COR-L47 (cell line): ENCODE results near the gene SFTPA2.
"Not testable (repeated sequence)": the region's sequence is repeated elsewhere in the genome, so short reads cannot be mapped to it uniquely, and the experiment has no call there.

Experiments
- DNase-seq: peaks from one replicate; lab custom pipeline; 2025; lab: John Stamatoyannopoulos, UW

SFTPA2 gene

DNA sequence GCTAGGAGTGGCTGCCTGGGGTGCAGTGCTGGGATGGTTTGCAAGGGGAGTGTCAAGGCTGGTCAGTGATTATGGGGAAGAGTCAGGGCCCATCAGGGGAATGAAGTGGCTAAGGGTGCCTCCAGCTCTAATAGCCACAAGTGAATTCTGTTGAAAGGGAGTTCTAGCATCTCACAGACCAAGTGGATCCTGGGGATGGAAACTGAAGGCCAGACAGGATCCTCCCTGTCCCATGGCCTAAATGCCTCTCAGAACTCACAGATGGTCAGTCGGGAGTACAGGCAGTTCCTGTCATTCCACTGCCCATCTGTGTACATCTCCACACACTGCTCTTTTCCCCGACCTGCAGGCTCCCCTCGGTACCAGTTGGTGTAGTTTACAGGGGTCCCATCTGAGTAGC lies 3.2 kb downstream of the SFTPA2 start:
- DNase-seq = not testable (repeated sequence)

GRCh38 chr10:79555354-79556309 lies 4.6 kb downstream of the SFTPA2 start:
- DNase-seq = no peak

GRCh38 chr10:79552143-79552542 lies 8.1 kb downstream of the SFTPA2 start:
- DNase-seq = no peak

GRCh38 chr10:79547973-79548372 lies 12.2 kb downstream of the SFTPA2 start:
- DNase-seq = no peak

- DNase-seq = not testable (repeated sequence)
Observed at GRCh38 chr10:79547128-79547527, 13.1 kb downstream of the SFTPA2 start.

DNA sequence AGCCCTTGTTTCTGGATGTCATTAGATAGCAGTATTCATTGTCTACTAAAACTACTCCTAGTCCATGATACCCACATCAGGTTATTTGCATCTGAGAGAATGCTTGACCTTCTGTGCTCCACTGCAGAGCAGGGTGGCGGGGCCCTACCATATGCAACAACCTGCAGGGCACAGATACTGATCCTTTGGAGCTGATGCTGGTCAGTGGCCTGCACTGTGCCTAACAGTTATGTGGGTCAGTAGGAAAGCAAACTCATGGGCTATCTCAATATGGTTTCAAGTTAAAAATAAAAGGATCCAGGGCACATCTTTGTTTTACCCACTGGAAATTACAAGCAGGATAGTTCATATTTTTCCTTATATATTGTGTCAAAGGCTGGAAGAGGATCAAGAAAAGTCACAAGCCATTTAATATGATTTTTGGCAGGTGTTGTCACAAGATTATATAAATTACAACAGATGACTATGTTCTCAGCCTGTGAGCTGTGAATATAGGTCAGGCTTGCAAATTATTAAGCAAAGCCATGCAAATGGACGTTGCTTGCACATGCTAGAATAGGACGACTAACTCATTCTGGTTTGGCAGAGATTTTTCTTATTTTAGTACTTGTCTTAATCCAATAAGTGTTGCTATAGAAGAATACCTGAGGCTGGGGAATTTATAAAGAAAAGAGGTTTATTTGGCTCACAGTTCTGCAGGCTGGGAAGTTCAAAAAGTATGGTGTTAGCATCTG lies 15.1 kb downstream of the SFTPA2 start:
- not testable (repeated sequence) for DNase-seq

DNA sequence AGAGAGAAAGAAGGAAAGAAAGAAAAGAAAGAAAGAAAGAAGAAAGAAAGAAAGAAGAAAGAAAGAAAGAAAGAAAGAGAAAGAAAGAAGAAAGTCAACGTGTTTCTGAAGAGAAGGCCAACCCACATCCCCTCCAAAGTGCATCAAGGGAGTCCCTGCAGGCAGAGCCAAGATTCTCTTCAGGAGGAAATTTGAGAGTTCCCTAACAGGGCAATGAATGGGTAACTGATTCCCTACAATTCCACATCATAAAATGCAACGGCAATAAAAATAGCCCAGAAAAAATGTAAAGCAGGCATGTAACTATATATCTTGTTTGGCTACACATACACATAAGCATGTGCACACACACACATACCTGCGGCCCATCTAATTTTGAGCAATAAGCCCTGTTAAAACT lies 15.8 kb downstream of the SFTPA2 start:
- not testable (repeated sequence) for DNase-seq

- no peak for DNase-seq
Observed at GRCh38 chr10:79542626-79543025, 17.6 kb downstream of the SFTPA2 start.

DNA sequence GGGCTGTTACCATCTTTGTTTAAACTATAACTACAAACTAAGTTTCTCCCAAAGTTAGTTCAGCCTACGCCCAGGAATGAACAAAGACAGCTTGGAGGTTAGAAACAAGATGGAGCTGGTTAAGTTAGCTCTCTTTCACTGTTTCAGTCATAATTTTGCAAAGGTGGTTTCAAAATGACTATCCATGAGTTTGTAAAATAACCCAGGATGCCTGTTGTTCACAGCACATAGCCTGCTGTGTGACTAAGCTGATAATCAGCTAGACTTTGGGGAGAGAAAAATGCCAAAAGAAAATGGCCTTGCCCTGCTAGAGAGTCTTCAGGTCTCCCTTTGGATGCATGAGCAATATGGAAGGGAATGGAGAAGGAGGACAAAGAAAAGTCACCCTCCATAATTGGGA lies 19.3 kb downstream of the SFTPA2 start:
- DNase-seq = not testable (repeated sequence)

- not testable (repeated sequence) for DNase-seq
Observed at GRCh38 chr10:79538311-79538710, 21.9 kb downstream of the SFTPA2 start.

DNA sequence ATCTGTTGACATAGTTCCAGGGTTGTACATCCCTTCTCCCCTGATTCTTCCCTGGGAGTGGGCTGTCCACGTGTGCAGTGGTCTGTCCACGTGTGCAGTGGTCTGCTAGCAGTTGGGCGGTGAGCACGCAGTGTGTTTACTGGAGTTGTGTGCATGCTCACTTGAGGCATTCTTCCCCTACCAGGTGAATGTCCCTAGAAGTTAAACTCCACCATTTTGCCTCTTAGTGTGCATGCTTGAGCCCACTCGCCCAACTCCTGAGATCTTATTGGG lies 26.4 kb downstream of the SFTPA2 start:
- DNase-seq = not testable (repeated sequence)

DNA sequence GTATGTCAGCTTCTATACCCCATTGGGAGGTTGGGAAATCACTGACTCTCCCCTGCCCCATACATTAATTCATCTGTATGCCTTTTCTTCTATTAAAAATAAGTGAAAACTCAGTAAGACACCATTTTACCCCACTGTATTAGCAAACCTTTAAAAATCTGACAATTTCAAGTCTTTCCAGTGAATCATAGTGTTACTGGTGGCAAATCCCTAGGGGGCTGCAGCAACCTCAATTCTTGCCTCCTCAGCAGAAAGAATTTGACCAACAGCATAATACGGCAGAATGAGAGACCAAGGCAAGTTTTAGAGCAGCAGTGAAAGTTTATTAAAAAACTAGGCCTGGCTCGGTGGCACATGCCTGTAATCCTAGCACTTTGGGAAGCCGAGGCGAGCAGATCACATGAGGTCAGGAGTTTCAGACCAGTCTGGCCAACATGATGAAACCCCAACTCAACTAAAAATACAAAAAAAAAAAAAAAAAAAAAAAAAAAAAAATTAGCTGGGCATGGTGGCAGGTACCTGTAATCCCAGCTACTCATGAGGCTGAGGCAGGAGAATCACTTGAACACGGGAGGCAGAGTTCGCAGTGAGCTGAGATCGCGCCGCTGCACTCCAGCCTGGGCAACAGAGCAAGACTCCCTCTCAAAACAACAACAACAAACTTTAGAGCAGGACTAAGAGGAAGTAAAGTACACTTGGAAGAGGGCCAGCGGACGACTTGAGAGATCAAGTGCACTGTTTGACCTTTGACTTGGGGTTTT lies 26.9 kb downstream of the SFTPA2 start:
- DNase-seq = not testable (repeated sequence)

DNA sequence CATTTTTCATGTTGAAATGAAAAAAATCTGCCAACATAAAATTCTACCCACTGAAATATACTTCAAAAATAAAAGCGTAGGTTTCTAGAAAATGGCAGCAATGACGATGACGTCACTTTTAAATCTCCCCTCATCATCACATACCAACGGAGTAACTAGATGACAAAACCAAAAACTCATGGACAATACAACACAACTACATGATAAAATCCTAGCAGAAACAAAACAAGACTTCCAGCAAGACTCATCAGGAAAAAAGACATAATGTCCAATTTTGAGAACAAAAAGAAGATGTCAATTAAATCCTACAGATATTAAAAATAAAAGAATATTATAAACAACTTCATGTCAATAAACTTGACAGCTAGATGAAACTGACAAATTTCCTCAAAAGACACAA lies 31.9 kb downstream of the SFTPA2 start:
- DNase-seq = not testable (repeated sequence)

DNA sequence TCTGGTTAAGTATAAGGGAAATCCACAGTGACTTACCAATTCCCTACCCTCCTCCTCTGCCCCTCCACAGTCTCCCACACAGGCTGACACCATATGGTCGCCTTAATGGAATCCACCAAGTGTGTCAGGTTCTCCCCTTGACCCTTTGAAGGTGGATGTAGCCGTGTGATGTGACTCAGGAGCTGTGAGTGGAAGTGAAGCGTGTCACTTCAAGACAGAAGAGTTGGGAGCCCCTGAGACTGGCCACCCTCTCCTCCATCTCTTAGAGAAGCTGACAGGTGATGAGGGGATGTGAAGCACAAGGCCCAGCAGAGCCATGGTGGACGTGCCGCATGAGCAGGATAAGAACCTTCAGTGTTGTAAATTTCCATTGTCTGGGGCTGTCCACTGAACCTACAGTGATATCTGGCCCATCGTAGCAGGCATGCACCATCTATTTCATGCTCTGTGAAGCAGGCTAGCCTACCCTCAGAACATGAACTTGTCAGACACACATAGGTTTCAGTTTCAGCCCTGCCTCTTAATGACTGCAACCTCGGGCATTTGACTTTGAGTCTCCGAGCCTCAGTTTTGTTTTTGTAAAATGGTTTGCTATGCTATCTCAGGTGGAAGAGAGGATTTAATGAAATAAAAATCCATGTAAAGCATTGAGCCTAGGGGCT lies 35.0 kb downstream of the SFTPA2 start:
- not testable (repeated sequence) for DNase-seq

GRCh38 chr10:79523157-79523853 lies 36.9 kb downstream of the SFTPA2 start:
- not testable (repeated sequence) for DNase-seq

DNA sequence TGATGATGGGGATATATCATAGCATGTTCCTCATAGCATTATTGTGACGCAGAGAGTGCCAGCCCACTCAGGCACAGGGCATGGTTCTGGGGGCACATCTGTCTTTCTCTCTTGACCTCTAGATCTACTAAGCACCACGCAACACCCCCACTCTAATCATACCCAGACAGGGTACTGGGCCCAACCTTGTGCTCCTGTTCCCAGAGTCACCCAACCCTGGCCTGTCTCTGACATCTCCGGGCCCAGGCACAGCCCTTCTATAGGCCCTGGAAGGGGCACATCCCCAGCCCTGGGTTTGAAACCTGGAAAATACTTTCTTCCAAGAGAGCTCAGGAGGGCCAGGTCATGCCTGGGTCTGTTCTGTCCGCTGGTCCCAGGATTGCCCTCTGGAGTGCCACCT lies 37.7 kb downstream of the SFTPA2 start:
- not testable (repeated sequence) for DNase-seq

DNA sequence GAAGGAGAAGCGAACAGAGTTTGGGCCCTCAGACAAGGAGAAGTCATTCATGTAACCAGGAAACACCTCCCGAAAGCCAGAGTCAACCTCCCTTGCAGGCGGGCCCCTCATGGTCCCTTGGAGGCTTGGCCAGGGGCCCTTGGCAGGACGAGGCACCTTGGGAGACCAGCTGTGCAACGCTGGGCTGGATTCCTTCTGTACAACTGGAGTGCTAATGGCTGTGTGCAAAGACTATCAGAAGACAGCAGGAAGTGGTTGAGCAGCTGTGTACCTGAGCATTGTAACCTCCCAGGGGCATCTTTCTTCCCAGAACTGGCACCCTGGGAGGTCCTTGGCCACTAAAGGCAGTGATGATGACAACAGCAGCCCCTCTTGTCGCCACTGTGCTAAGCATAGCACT lies 38.5 kb downstream of the SFTPA2 start:
- DNase-seq = not testable (repeated sequence)

DNA sequence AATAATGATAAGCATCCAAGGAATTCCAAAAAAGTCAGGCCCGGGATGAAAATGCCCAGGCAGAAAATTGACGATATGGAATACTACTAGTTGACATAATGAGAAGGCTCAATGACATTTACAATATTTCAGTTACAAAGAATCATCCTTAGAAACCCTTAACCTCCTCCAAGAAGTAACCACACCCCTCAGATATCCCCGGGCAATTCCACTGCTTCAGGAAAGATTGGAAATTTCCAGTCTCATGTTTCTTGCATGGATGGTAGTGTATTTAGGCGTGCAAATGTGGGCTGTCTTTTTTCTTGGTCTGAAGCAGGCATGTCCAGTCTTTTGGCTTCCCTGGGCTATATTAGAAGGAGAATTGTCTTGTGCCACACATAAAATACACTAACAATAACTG lies 42.6 kb downstream of the SFTPA2 start:
- not testable (repeated sequence) for DNase-seq

GRCh38 chr10:79516532-79517205 lies 43.5 kb downstream of the SFTPA2 start:
- DNase-seq = not testable (repeated sequence)

DNA sequence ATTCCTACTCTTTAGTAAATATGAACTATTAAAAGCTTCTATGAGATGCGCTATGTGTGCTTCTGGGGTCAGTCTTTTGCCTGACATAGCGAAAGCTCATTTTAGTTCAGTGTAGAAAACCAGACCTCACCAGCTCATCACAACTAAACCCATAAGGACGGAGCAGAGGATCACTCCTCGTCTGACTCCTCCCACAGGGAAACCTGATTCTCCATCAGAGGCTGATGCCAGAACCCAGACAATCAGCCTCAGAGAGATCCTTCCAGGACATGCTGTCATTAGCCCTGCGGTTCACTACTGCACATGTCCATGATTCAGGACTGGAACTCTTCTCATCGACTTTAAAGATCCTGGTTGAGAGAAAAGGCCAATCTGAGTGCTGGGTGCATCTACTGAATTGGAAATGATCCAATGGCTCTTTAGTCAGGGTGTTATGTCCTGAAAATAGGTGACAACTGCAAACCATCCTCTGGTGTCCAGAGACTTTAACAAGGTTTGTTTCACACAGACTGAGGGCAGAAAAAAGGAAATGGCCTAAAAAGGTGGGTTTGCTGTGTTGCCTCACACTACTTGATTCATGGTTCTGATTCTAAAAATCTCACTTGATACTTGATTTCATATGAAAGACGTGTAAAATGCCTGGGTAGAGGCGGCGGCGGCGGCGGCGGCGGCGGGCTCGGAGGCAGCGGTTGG lies 48.2 kb downstream of the SFTPA2 start, which contains the start of gene EIF5AL1:
TSS of gene EIF5AL1 (plus strand) at position 643 of the 693 bp plus-strand sequence. CDS start 117 bp downstream, outside the sequence.
- not testable (repeated sequence) for DNase-seq
